DND-41 (cell line): ENCODE measurements around the gene PPP3R1.

Experiments
- EZH2 ChIP-seq: IDR thresholded peaks from 3 replicates; pipeline ENCODE4 v1.6.1; 2012; ENCODE audit warnings: borderline replicate concordance, low read depth, mild to moderate bottlenecking, moderate library complexity, low read length, inconsistent platforms; ENCODE audit not compliant: severe bottlenecking
- TF ChIP-seq, protein P1 (sequence below): IDR thresholded peaks from 2 replicates; pipeline ENCODE4 v1.5.1; 2012; ENCODE audit warnings: borderline replicate concordance, low read length, moderate library complexity, mild to moderate bottlenecking; ENCODE audit not compliant: poor library complexity, severe bottlenecking; ENCODE audit errors: extremely low read depth

DNA sequence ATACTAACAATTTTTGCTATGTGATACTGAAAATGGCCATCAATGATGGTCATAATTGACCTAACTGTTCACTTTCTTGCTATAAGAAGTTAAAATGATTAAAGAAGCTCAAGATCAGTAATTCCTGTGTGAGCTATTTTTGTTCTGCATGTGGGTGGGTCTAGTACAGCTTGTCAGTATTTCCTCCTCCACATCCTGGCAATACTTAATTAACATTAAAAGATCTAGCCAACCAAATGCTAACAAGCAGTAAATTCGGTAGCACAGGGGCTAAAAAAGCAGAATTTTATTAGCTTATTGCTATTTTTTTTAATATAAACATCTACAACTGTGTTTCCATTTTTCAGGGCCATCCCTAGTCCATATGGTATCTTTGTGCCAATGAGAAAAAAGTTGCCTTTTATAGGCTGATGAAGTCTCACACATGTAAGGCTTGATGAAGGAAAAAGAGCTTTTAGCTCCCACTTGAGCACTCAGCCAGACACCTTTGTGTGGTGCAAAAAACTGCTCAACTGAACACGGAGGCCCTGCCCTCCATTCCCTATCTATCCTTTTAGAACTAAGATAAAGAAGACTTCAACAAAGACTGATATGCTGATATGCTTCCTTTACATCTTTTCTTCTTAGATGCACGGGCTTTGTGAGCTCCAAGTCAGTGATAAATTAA, 99.5 kb downstream of the PPP3R1 start:
- TF ChIP-seq, protein P1, sequence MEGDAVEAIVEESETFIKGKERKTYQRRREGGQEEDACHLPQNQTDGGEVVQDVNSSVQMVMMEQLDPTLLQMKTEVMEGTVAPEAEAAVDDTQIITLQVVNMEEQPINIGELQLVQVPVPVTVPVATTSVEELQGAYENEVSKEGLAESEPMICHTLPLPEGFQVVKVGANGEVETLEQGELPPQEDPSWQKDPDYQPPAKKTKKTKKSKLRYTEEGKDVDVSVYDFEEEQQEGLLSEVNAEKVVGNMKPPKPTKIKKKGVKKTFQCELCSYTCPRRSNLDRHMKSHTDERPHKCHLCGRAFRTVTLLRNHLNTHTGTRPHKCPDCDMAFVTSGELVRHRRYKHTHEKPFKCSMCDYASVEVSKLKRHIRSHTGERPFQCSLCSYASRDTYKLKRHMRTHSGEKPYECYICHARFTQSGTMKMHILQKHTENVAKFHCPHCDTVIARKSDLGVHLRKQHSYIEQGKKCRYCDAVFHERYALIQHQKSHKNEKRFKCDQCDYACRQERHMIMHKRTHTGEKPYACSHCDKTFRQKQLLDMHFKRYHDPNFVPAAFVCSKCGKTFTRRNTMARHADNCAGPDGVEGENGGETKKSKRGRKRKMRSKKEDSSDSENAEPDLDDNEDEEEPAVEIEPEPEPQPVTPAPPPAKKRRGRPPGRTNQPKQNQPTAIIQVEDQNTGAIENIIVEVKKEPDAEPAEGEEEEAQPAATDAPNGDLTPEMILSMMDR: no peak
- no peak for TF ChIP-seq EZH2
